IMR-90 (cell line): Measurements from ENCODE around the gene EIF4A2. TPM values are rescaled to one million over a fixed set of nuclear protein-coding genes. Genes with fewer than 3 reads are reported as not detected.

ENCODE experiments used
- BHLHE40 ChIP-seq: fragments of 150-350 bp; IDR thresholded peaks from 2 replicates; pipeline ENCODE4 v1.6.1; 2016; ENCODE audit warnings: mild to moderate bottlenecking, low read depth, low read length
- CEBPB ChIP-seq: IDR thresholded peaks from 2 replicates; pipeline ENCODE4 v1.6.1; 2012; ENCODE audit warnings: low read depth, low read length, improper control_type of control experiment
- CHD1 ChIP-seq: IDR thresholded peaks from 2 replicates; pipeline ENCODE4 v1.6.1; 2012; ENCODE audit warnings: low read depth, low read length, improper control_type of control experiment
- MAFK ChIP-seq: IDR thresholded peaks from 2 replicates; pipeline ENCODE4 v1.6.1; 2012; ENCODE audit warnings: low read depth, low read length, improper control_type of control experiment
- NFE2L2 ChIP-seq: fragments of 150-350 bp; IDR thresholded peaks from 2 replicates; pipeline ENCODE4 v1.6.1; 2016; ENCODE audit warnings: low read depth, mild to moderate bottlenecking, low read length
- POLR2A ChIP-seq: IDR thresholded peaks from 2 replicates; pipeline ENCODE4 v1.6.1; 2012; ENCODE audit warnings: mild to moderate bottlenecking, low read depth, low read length
- RFX5 ChIP-seq: IDR thresholded peaks from 2 replicates; pipeline ENCODE4 v1.8.0; 2012; ENCODE audit warnings: low read depth, mild to moderate bottlenecking, low read length, moderate library complexity
- polyA plus RNA-seq, 3 experiments: library from polyadenylated mRNA; depleted of rRNA; stranded (reverse); fragments of >200 nt; gene quantifications; 2 replicates each; pipeline ENCODE4 v1.2.3, GENCODE V29; 2012; ENCODE audit warnings: low replicate concordance in 1 of 3
- total RNA-seq: library from RNA; depleted of rRNA; stranded (reverse); fragments of >200 nt; gene quantifications from 2 replicates; pipeline ENCODE4 v1.2.3, GENCODE V29; 2012

EIF4A2 gene
- total and polyA plus RNA-seq, 2 of the 4 experiments (the other 2 are of a cell fraction) = 310 to 320 TPM

GRCh38 chr3:186783058-186783730 lies at the start of gene EIF4A2 (continued):
- TF ChIP-seq CEBPB (no peak), RFX5 (no peak), MAFK (no peak), BHLHE40 (no peak; the same call in 1 of the 2 replicates), POLR2A (peak; percentile 100), CHD1 (no peak; the same call in 1 of the 2 replicates), NFE2L2 (0 out of 2 replicates have a peak, but pooled peaks have one; percentile 8)
